ENCODE results near the gene HTT-AS.

The HTT-AS gene

DNA sequence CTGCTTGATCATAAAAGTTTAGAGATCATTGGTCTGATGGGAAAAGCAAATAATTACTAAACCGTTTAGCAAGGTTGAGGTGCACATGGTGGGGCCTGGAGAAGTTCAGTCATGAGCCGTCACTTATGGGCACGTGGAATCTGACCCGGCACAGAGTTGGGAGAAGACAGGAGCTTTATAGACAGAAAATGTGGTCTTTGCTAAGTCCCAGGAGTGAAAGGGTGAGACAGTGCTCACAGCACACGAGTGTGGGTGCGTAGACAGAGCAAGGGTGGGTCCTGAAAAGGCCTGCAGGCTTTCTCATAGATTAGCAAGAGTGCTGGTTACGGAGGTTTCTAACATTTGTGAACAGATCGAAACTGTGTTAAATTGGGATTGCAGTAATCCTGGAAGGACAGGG is 44.0 kb upstream of the HTT-AS start:
- Histone ChIP-seq H3K9me3 (ENCODE audit: insufficient read depth, low read depth, low read length) (no peaks in the 10 kb centered on the region), H4K20me1 (ENCODE audit: insufficient read depth, low read length, poor library complexity, severe bottlenecking) (no peaks in the 10 kb centered on the region), H3K9ac (ENCODE audit: low read depth, low read length, poor library complexity, severe bottlenecking) (no peak overlapping the region), H2AFZ (ENCODE audit: low read length) (no peak overlapping the region), H3K36me3 (ENCODE audit: insufficient read depth, low read length) (peaks cover 82% of the 10 kb centered on the region; the same call in 1 of the 2 replicates), H3K4me2 (ENCODE audit: low read depth, low read length, poor library complexity, severe bottlenecking) (no peak overlapping the region), H3K4me1 (ENCODE audit: insufficient read depth, low read length, poor library complexity, severe bottlenecking) (peaks cover 22% of the 10 kb centered on the region), H3K27me3 (ENCODE audit: insufficient read depth, low read length, poor library complexity, severe bottlenecking) (no peaks in the 10 kb centered on the region), H3K79me2 (ENCODE audit: insufficient read depth, low read length) (no peaks in the 10 kb centered on the region), H3K9me2 (replicated peaks; ENCODE audit: low read depth, low read length) (no peaks in the 10 kb centered on the region), H3K4me3 (ENCODE audit: low read length, poor library complexity, severe bottlenecking) (no peak overlapping the region), H3F3A (ENCODE audit: low read depth) (peaks cover 12% of the 10 kb centered on the region; the same call in 1 of the 2 replicates)
- no peak for TF ChIP-seq EZH2phosphoT487 (IDR thresholded peaks at IDR 0.05; ENCODE audit: borderline replicate concordance)
- no peak for TF ChIP-seq CTCF (conservative IDR thresholded peaks at IDR 0.05; ENCODE audit: low read length)

DNA sequence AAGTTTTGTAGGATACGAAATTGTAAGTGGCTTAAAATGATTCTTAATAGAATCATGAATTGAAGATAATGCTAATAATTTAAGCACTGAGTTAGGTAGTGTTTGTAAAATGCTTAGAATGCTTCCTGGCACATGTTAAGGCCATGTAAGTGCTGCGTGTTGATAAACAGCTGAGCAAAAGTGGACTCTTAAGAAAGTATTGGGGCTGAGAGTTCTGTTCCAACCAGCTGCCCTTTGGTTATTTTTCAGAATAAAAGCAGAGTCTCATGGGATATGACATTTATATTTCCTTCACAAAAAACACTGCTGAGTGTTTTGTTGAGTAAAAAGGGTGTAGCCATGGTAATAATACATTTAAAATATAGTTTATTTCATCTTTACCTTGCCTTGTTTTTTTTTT is 42.6 kb upstream of the HTT-AS start:
- Histone ChIP-seq H3K9ac (ENCODE audit: low read depth, low read length, poor library complexity, severe bottlenecking) (no peak overlapping the region), H2AFZ (ENCODE audit: low read length) (no peak overlapping the region), H3K4me1 (ENCODE audit: insufficient read depth, low read length, poor library complexity, severe bottlenecking) (peaks cover 9% of the 10 kb centered on the region), H3F3A (ENCODE audit: low read depth) (peaks cover 4% of the 10 kb centered on the region; the same call in 1 of the 2 replicates), H3K36me3 (ENCODE audit: insufficient read depth, low read length) (peaks cover 85% of the 10 kb centered on the region; the same call in 1 of the 2 replicates), H3K9me2 (replicated peaks; ENCODE audit: low read depth, low read length) (no peaks in the 10 kb centered on the region), H3K79me2 (ENCODE audit: insufficient read depth, low read length) (no peaks in the 10 kb centered on the region), H3K4me2 (ENCODE audit: low read depth, low read length, poor library complexity, severe bottlenecking) (no peak overlapping the region), H3K27me3 (ENCODE audit: insufficient read depth, low read length, poor library complexity, severe bottlenecking) (no peaks in the 10 kb centered on the region), H3K4me3 (ENCODE audit: low read length, poor library complexity, severe bottlenecking) (no peak overlapping the region), H3K9me3 (ENCODE audit: insufficient read depth, low read depth, low read length) (no peaks in the 10 kb centered on the region), H4K20me1 (ENCODE audit: insufficient read depth, low read length, poor library complexity, severe bottlenecking) (no peaks in the 10 kb centered on the region)
- no peak for TF ChIP-seq CTCF (conservative IDR thresholded peaks at IDR 0.05; ENCODE audit: low read length)
- TF ChIP-seq EZH2phosphoT487 (IDR thresholded peaks at IDR 0.05; ENCODE audit: borderline replicate concordance) = no peak

DNA sequence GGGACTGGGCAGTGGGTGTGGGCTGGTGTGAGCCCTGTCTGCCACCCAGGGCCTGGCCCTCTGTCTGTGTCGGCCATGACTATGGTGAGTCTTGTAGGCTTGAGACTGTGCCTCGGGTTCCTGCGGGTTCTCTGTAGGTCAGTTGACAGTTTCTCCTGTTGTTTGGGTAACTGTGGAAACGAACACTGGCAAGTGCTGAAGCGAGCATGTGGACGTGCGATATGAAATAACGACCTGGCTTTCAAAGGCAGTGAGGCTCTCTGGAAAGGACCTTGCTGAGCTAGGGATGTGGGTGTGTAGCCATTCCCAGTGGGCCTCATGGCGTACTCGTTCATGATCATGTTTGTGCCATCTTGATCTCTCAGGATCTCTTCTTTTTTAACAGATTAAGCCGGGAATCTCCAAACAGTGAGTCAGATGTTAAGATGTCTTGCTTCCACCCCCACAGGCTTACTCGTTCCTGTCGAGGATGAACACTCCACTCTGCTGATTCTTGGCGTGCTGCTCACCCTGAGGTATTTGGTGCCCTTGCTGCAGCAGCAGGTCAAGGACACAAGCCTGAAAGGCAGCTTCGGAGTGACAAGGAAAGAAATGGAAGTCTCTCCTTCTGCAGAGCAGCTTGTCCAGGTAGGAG is 41.4 kb upstream of the HTT-AS start:
- Histone ChIP-seq H3F3A (ENCODE audit: low read depth) (no peaks in the 10 kb centered on the region), H3K36me3 (ENCODE audit: insufficient read depth, low read length) (peaks cover 84% of the 10 kb centered on the region), H3K9me3 (ENCODE audit: insufficient read depth, low read depth, low read length) (no peaks in the 10 kb centered on the region), H3K79me2 (ENCODE audit: insufficient read depth, low read length) (no peaks in the 10 kb centered on the region), H3K9me2 (replicated peaks; ENCODE audit: low read depth, low read length) (no peaks in the 10 kb centered on the region), H3K27me3 (ENCODE audit: insufficient read depth, low read length, poor library complexity, severe bottlenecking) (no peaks in the 10 kb centered on the region), H4K20me1 (ENCODE audit: insufficient read depth, low read length, poor library complexity, severe bottlenecking) (no peaks in the 10 kb centered on the region), H3K4me3 (ENCODE audit: low read length, poor library complexity, severe bottlenecking) (no peak overlapping the region), H2AFZ (ENCODE audit: low read length) (no peak overlapping the region), H3K4me2 (ENCODE audit: low read depth, low read length, poor library complexity, severe bottlenecking) (no peak overlapping the region), H3K9ac (ENCODE audit: low read depth, low read length, poor library complexity, severe bottlenecking) (no peak overlapping the region), H3K4me1 (ENCODE audit: insufficient read depth, low read length, poor library complexity, severe bottlenecking) (no peaks in the 10 kb centered on the region)
- TF ChIP-seq EZH2phosphoT487 (IDR thresholded peaks at IDR 0.05; ENCODE audit: borderline replicate concordance) (no peak), CTCF (conservative IDR thresholded peaks at IDR 0.05; ENCODE audit: low read length) (no peak)

Measured in Loucy (cell line).